ENCODE measurements around the gene ZNF576.

DNA sequence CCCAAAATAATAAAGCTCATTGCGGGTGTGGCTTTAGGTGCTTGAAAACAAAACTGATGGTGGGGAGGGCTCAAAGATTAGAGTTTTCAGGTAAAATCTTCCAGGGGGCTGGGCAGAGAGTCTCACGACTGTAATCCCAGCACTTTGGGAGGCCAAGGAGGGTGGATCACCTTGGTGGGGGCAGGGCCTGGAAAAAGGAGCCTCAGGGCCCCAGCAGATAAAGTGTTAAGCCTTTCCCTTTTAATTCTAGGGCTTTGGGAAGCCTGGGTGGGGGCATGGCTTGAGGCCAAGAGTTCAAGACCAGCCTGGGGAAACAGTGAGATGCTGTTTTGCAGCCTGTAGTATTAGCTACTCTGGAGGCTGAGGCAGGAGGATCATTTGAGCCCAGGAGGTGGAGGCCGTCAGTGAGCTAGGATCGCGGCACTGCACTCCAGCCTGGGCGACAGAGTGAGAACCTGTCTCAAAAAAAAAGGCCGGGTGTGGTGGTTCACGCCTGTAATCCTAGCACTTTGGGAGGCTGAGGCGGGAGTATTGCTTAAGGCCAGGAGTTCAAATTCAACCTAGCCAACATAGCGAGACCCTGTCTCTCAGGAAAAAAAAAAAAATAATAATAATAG lies 2.2 kb upstream of the ZNF576 start:
- TF ChIP-seq POLR2AphosphoS5 (IDR thresholded peaks at IDR 0.05; ENCODE audit: low read depth, low read length) = no peak
- TF ChIP-seq, protein P1, sequence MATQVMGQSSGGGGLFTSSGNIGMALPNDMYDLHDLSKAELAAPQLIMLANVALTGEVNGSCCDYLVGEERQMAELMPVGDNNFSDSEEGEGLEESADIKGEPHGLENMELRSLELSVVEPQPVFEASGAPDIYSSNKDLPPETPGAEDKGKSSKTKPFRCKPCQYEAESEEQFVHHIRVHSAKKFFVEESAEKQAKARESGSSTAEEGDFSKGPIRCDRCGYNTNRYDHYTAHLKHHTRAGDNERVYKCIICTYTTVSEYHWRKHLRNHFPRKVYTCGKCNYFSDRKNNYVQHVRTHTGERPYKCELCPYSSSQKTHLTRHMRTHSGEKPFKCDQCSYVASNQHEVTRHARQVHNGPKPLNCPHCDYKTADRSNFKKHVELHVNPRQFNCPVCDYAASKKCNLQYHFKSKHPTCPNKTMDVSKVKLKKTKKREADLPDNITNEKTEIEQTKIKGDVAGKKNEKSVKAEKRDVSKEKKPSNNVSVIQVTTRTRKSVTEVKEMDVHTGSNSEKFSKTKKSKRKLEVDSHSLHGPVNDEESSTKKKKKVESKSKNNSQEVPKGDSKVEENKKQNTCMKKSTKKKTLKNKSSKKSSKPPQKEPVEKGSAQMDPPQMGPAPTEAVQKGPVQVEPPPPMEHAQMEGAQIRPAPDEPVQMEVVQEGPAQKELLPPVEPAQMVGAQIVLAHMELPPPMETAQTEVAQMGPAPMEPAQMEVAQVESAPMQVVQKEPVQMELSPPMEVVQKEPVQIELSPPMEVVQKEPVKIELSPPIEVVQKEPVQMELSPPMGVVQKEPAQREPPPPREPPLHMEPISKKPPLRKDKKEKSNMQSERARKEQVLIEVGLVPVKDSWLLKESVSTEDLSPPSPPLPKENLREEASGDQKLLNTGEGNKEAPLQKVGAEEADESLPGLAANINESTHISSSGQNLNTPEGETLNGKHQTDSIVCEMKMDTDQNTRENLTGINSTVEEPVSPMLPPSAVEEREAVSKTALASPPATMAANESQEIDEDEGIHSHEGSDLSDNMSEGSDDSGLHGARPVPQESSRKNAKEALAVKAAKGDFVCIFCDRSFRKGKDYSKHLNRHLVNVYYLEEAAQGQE (IDR thresholded peaks at IDR 0.05; ENCODE audit: insufficient read depth in 1 of 2, low read depth in 2 of 2, low read length in 2 of 2) = no peak
